ENCODE data around the gene RAB19.
A peak's percentile ranks its signal among the peaks of the same experiment; 100 is the strongest.

The RAB19 gene

GRCh38 chr7:140403878-140404564, at the start of gene RAB19:
RAB19 (plus strand) TSS chr7:140404058; CDS start chr7:140407647, 3,589 bp downstream.
- Histone ChIP-seq H3K4me1 (ENCODE audit: control insufficient read depth in 1 of 2, insufficient read depth in 1 of 2, low read depth in 1 of 2, low read length in 1 of 2) (peaks cover 50 to 58% of the 10 kb centered on the region in 2 experiments), H3K27ac (peak within 1 kb of the TSS; percentile 71), H3K4me3 (ENCODE audit: low read depth in 1 of 2, low read length in 1 of 2) (peak within 1 kb of the TSS; percentile 62 to 64), H3K9me3 (no peaks in the 10 kb centered on the region), H3K27me3 (no peaks in the 10 kb centered on the region), H3K36me3 (peaks cover 16% of the 10 kb centered on the region)
- no peak for TF ChIP-seq CTCF (IDR thresholded peaks at IDR 0.05)

- H3K27me3 ChIP-seq, result no peaks in the 10 kb centered on the region
- no peak overlapping the region for H3K4me3 ChIP-seq (ENCODE audit: low read depth in 1 of 2, low read length in 1 of 2)
- H3K4me1 ChIP-seq (ENCODE audit: control insufficient read depth in 1 of 2, insufficient read depth in 1 of 2, low read depth in 1 of 2, low read length in 1 of 2), result peaks cover 11 to 17% of the 10 kb centered on the region in 2 experiments
- no peaks in the 10 kb centered on the region for H3K9me3 ChIP-seq
- peaks cover 74% of the 10 kb centered on the region for H3K36me3 ChIP-seq
- peak overlapping the region; percentile 66 for H3K27ac ChIP-seq
- no peak for TF ChIP-seq CTCF (IDR thresholded peaks at IDR 0.05)
Observed at GRCh38 chr7:140358024-140358411, 45.8 kb upstream of the RAB19 start.

GRCh38 chr7:140358412-140359051, 45.3 kb upstream of the RAB19 start:
- no peaks in the 10 kb centered on the region for H3K9me3 ChIP-seq
- H3K4me1 ChIP-seq (ENCODE audit: control insufficient read depth in 1 of 2, insufficient read depth in 1 of 2, low read depth in 1 of 2, low read length in 1 of 2), result peaks cover 11 to 17% of the 10 kb centered on the region in 2 experiments
- H3K27me3 ChIP-seq, result no peaks in the 10 kb centered on the region
- H3K36me3 ChIP-seq, result peaks cover 68% of the 10 kb centered on the region
- H3K4me3 ChIP-seq (ENCODE audit: low read depth in 1 of 2, low read length in 1 of 2), result no peak overlapping the region
- TF ChIP-seq CTCF (IDR thresholded peaks at IDR 0.05), result no peak
- H3K27ac ChIP-seq, result peak overlapping the region; percentile 66

GRCh38 chr7:140360697-140361229, 43.1 kb upstream of the RAB19 start:
- peaks cover 65% of the 10 kb centered on the region for H3K36me3 ChIP-seq

GRCh38 chr7:140364819-140365218, 39.0 kb upstream of the RAB19 start:
- Histone ChIP-seq H3K27ac (no peak overlapping the region), H3K4me1 (ENCODE audit: control insufficient read depth in 1 of 2, insufficient read depth in 1 of 2, low read depth in 1 of 2, low read length in 1 of 2) (no peaks in the 10 kb centered on the region), H3K36me3 (peaks cover 73% of the 10 kb centered on the region), H3K27me3 (no peaks in the 10 kb centered on the region), H3K9me3 (no peaks in the 10 kb centered on the region), H3K4me3 (ENCODE audit: low read depth in 1 of 2, low read length in 1 of 2) (no peak overlapping the region)
- TF ChIP-seq CTCF (IDR thresholded peaks at IDR 0.05), result no peak

More at GRCh38 chr7:140360697-140361229, 43.1 kb upstream of the RAB19 start:
- H3K27me3 ChIP-seq, result no peaks in the 10 kb centered on the region
- peaks cover 11 to 17% of the 10 kb centered on the region in 2 experiments for H3K4me1 ChIP-seq (ENCODE audit: control insufficient read depth in 1 of 2, insufficient read depth in 1 of 2, low read depth in 1 of 2, low read length in 1 of 2)
- H3K27ac ChIP-seq, result no peak overlapping the region
- H3K4me3 ChIP-seq (ENCODE audit: low read depth in 1 of 2, low read length in 1 of 2), result no peak overlapping the region
- no peak for TF ChIP-seq CTCF (IDR thresholded peaks at IDR 0.05)
- H3K9me3 ChIP-seq, result no peaks in the 10 kb centered on the region
